Measurements from ENCODE around the gene GTPBP1. TPM values are rescaled to one million over a fixed set of nuclear protein-coding genes. Genes with fewer than 3 reads are reported as not detected.

The GTPBP1 gene
- total and polyA plus RNA-seq, 2 donors (not counting 1 experiment from before 2014, with no cell fraction given) = 77.8 to 174 TPM

GRCh38 chr22:38675833-38676232, 29.9 kb upstream of the GTPBP1 start:
- peaks cover 7 to 9% of the 10 kb centered on the region in 2 experiments for H3K36me3 ChIP-seq (replicated peaks in 1 of 2; ENCODE audit: control extremely low read depth in 1 of 2, control insufficient read depth in 1 of 2, extremely low read depth in 1 of 2, insufficient read depth in 2 of 2, low read length in 1 of 2)
- no peaks in the 10 kb centered on the region for H3K27me3 ChIP-seq (replicated peaks in 1 of 4; ENCODE audit: control extremely low read depth in 1 of 4, control insufficient read depth in 3 of 4, insufficient read depth in 4 of 4, low read length in 3 of 4)
- intact Hi-C loops (cut with micrococcal nuclease) = no loop called here
- POLR2A ChIA-PET = interaction anchor here (0.6 to 0.9 kb wide), 3 partner anchors 11 to 325 kb away, joined by 3 to 5 read pairs (median 4); partner anchors contain the start of gene JOSD1
- H3K9me3 ChIP-seq (ENCODE audit: control extremely low read depth in 1 of 3, control insufficient read depth in 2 of 3, insufficient read depth in 1 of 3, low read length in 2 of 3) = no peaks in the 10 kb centered on the region
- no peak overlapping the region for H3K9ac ChIP-seq (ENCODE audit: low read length)
- ATAC-seq (ENCODE audit: low read depth) = no peak
- Mint-ChIP-seq H3K9me3 (ENCODE audit: insufficient read depth) (no peaks in the 10 kb centered on the region), H3K27ac (no peak overlapping the region), H3K4me3 (no peak overlapping the region), H3K27me3 (no peaks in the 10 kb centered on the region), H3K4me1 (no peaks in the 10 kb centered on the region)
- no peak overlapping the region for H3K27ac ChIP-seq (ENCODE audit: low read length in 2 of 2)
- H3K4me2 ChIP-seq (replicated peaks; ENCODE audit: low read depth, low read length, poor library complexity, severe bottlenecking) = no peak overlapping the region
- H3K4me3 ChIP-seq (ENCODE audit: control extremely low read depth in 1 of 5, extremely low read depth in 1 of 5, insufficient read depth in 1 of 5, low read depth in 2 of 5, low read length in 4 of 5) = no peak overlapping the region
- H3K4me1 ChIP-seq (ENCODE audit: control insufficient read depth in 2 of 2, insufficient read depth in 2 of 2, low read length in 2 of 2) = no peaks in the 10 kb centered on the region
- no peak for TF ChIP-seq EZH2 (IDR thresholded peaks at IDR 0.05; ENCODE audit: borderline replicate concordance, insufficient read depth, low read depth, low read length, poor library complexity, severe bottlenecking)
- TF ChIP-seq, protein P1, sequence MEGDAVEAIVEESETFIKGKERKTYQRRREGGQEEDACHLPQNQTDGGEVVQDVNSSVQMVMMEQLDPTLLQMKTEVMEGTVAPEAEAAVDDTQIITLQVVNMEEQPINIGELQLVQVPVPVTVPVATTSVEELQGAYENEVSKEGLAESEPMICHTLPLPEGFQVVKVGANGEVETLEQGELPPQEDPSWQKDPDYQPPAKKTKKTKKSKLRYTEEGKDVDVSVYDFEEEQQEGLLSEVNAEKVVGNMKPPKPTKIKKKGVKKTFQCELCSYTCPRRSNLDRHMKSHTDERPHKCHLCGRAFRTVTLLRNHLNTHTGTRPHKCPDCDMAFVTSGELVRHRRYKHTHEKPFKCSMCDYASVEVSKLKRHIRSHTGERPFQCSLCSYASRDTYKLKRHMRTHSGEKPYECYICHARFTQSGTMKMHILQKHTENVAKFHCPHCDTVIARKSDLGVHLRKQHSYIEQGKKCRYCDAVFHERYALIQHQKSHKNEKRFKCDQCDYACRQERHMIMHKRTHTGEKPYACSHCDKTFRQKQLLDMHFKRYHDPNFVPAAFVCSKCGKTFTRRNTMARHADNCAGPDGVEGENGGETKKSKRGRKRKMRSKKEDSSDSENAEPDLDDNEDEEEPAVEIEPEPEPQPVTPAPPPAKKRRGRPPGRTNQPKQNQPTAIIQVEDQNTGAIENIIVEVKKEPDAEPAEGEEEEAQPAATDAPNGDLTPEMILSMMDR (IDR thresholded peaks at IDR 0.05) = no peak
- CTCF ChIA-PET = no interaction called here
- H2AFZ ChIP-seq (ENCODE audit: insufficient read depth, low read depth, low read length, poor library complexity, severe bottlenecking) = no peak overlapping the region
- H3K79me2 ChIP-seq (ENCODE audit: control insufficient read depth, insufficient read depth, low read length) = no peaks in the 10 kb centered on the region
- 100% methylated on average over 1 of the region's 3 CpGs for WGBS (ENCODE audit: insufficient coverage)
- no peak for DNase-seq
- H4K20me1 ChIP-seq (ENCODE audit: control insufficient read depth, insufficient read depth, low read length, poor library complexity, severe bottlenecking) = no peaks in the 10 kb centered on the region

- peak within 1 kb of the TSS; percentile 96 for H2AFZ ChIP-seq (ENCODE audit: insufficient read depth, low read depth, low read length, poor library complexity, severe bottlenecking)
- CTCF ChIA-PET = interaction anchor here (0.6 to 4.4 kb wide), 18 partner anchors 8 to 632 kb away, joined by 3 to 51 read pairs (median 4); partner anchors contain the start of genes CBY1, FAM227A, GTPBP1 and JOSD1
These were observed 24.0 kb upstream of the GTPBP1 start, which contains the start of gene TOMM22 for GRCh38 chr22:38681582-38682335. TOMM22 (plus strand) TSS chr22:38681957; CDS start chr22:38681979, 22 bp downstream.

More at GRCh38 chr22:38681582-38682335, 24.0 kb upstream of the GTPBP1 start, which contains the start of gene TOMM22:
- POLR2A ChIA-PET = interaction anchor here (0.6 to 1.9 kb wide), 9 partner anchors 13 to 638 kb away, joined by 3 to 9 read pairs (median 4); partner anchors contain the start of genes CBY1, GTPBP1, NPTXR and RPL3
- Mint-ChIP-seq H3K27me3 (no peaks in the 10 kb centered on the region), H3K4me3 (peak within 1 kb of the TSS; percentile 100), H3K9me3 (ENCODE audit: insufficient read depth) (no peaks in the 10 kb centered on the region), H3K4me1 (peaks cover 22% of the 10 kb centered on the region), H3K27ac (peak within 1 kb of the TSS; percentile 96)
- Histone ChIP-seq H3K27me3 (replicated peaks in 1 of 4; ENCODE audit: control extremely low read depth in 1 of 4, control insufficient read depth in 3 of 4, insufficient read depth in 4 of 4, low read length in 3 of 4) (no peaks in the 10 kb centered on the region), H3K9ac (ENCODE audit: low read length) (peak within 1 kb of the TSS; percentile 97), H4K20me1 (ENCODE audit: control insufficient read depth, insufficient read depth, low read length, poor library complexity, severe bottlenecking) (no peaks in the 10 kb centered on the region), H3K4me2 (replicated peaks; ENCODE audit: low read depth, low read length, poor library complexity, severe bottlenecking) (peak within 1 kb of the TSS; percentile 83), H3K79me2 (ENCODE audit: control insufficient read depth, insufficient read depth, low read length) (peaks cover 19% of the 10 kb centered on the region), H3K4me1 (ENCODE audit: control insufficient read depth in 2 of 2, insufficient read depth in 2 of 2, low read length in 2 of 2) (peaks cover 11 to 15% of the 10 kb centered on the region in 2 donors), H3K36me3 (replicated peaks in 1 of 2; ENCODE audit: control extremely low read depth in 1 of 2, control insufficient read depth in 1 of 2, extremely low read depth in 1 of 2, insufficient read depth in 2 of 2, low read length in 1 of 2) (peaks cover 0 to 27% of the 10 kb centered on the region in 2 experiments), H3K27ac (ENCODE audit: low read length in 2 of 2) (peak within 1 kb of the TSS; percentile 70 to 88), H3K4me3 (ENCODE audit: control extremely low read depth in 1 of 5, extremely low read depth in 1 of 5, insufficient read depth in 1 of 5, low read depth in 2 of 5, low read length in 4 of 5) (peak within 1 kb of the TSS; percentile 78 to 96 (median 87)), H3K9me3 (ENCODE audit: control extremely low read depth in 1 of 3, control insufficient read depth in 2 of 3, insufficient read depth in 1 of 3, low read length in 2 of 3) (no peaks in the 10 kb centered on the region)
- under 1% methylated on average over 50 of the region's 60 CpGs for WGBS (ENCODE audit: insufficient coverage)
- DNase-seq (peak; percentile 91), ATAC-seq (ENCODE audit: low read depth) (peak; percentile 98)
- intact Hi-C loops (cut with micrococcal nuclease) = loop anchor here (1.0 to 5.0 kb wide), 5 partner anchors 24 to 716 kb away; partner anchors contain the start of genes CBX6, CBY1, FAM227A and GTPBP1
- TF ChIP-seq, protein P1 (IDR thresholded peaks at IDR 0.05) = peak; percentile 72
- no peak for TF ChIP-seq EZH2 (IDR thresholded peaks at IDR 0.05; ENCODE audit: borderline replicate concordance, insufficient read depth, low read depth, low read length, poor library complexity, severe bottlenecking)
